ENCODE data around the gene COL9A3.

Gene COL9A3

DNA sequence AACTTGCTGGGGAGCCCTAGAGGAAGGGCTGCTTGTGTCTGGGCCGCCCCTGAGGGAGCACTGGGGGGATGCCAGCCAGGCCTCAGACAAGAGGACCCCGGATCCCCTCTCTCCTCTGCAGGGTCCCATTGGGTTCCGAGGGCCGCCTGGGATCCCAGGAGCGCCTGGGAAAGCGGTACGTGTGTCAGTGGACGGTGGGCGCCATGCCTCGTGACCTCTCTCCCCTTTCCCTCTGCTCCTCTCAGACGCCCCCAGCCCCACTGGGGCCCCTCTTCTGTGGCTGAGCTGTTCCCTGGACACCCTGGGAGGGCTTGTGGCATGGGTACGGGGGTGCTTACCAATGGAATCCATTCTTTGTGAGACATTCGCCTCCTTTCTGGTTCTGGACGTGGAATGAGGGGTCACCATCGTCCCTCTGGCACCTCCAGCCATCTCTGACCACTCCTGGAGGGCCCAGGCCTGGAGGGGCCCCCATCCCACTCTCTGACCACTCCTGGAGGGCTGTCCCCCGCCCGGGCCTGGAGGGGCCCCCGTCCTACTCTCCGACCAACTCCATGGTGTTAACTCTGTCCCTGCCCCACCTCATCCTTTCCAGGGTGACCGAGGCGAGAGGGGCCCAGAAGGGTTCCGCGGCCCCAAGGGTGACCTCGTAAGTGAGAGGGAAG, 9.9 kb downstream of the COL9A3 start:
- Histone ChIP-seq H3K27me3 (ENCODE audit: control insufficient read depth in 1 of 2, insufficient read depth in 2 of 2, low read length in 2 of 2) (no peaks in the 10 kb centered on the region), H3K36me3 (ENCODE audit: control insufficient read depth in 2 of 2, insufficient read depth in 2 of 2, low read length in 2 of 2) (no peaks in the 10 kb centered on the region), H3K4me1 (ENCODE audit: control insufficient read depth, insufficient read depth, low read length) (peaks cover 9% of the 10 kb centered on the region), H3K9me3 (ENCODE audit: control insufficient read depth in 2 of 2, low read length in 2 of 2) (no peaks in the 10 kb centered on the region), H3K9ac (ENCODE audit: low read length in 2 of 2) (no peak overlapping the region), H3K4me3 (ENCODE audit: low read length in 2 of 2) (no peak overlapping the region), H3K27ac (ENCODE audit: low read length) (no peak overlapping the region)

DNA sequence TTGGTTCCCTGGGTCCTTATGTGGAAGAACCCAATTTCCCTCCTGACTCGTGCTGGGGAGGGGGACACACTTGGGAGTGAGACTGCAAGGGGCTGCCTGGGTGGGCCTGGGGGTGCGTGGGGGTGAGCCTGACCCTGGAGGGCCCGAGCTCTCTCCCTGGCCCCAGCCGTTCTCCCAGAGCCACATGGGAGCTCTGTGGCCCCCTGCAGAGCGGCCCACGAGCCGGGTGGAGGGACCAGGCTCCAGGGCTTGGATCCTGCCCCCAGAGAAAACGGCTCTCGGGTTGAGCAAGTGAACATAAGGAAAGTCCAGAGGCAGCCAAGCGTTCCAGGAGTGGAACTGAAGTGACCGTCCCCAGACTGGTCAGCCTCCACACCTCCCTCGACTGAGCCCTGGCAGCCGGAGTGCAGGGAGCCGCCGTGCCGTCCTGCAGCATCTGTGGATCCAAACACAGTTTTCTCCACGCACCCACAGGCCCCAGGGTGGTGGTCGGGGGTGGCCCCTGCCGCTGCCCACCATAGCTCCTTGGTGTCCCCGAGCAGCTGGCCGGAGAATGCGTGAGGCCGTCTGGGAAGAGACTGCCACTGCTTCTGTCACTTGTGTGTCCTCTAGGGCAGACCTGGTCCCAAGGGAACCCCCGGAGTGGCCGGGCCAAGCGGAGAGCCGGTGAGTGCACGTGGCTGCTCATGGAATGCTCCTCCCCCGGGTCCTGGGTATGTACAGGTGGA, 10.6 kb downstream of the COL9A3 start:
- Histone ChIP-seq H3K36me3 (ENCODE audit: control insufficient read depth in 2 of 2, insufficient read depth in 2 of 2, low read length in 2 of 2) (no peaks in the 10 kb centered on the region), H3K4me1 (ENCODE audit: control insufficient read depth, insufficient read depth, low read length) (peaks cover 15% of the 10 kb centered on the region), H3K27me3 (ENCODE audit: control insufficient read depth in 1 of 2, insufficient read depth in 2 of 2, low read length in 2 of 2) (no peaks in the 10 kb centered on the region), H3K9ac (ENCODE audit: low read length in 2 of 2) (no peak overlapping the region), H3K9me3 (ENCODE audit: control insufficient read depth in 2 of 2, low read length in 2 of 2) (no peaks in the 10 kb centered on the region), H3K27ac (ENCODE audit: low read length) (no peak overlapping the region), H3K4me3 (ENCODE audit: low read length in 2 of 2) (no peak overlapping the region)

DNA sequence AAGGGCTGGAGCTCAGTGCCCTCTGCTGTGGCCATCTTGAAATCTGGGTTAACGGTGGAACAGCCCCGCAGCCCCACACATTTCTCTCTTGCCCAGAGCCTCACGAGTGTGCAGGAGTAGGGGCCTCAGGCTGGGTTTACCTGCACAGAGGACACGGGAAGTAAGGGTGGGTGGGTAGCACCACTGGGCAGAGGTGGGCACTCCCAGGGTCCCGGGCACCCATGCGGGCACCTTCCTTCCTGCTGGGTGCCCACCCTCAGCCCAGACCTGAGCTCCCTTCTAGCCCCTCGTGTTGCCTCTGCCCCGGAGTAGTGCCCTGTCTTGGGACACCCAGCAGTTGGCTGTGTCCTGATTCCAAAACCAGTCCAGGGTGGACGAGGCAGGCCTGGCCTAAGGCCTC, 11.2 kb downstream of the COL9A3 start:
- Histone ChIP-seq H3K4me1 (ENCODE audit: control insufficient read depth, insufficient read depth, low read length) (peaks cover 15% of the 10 kb centered on the region), H3K4me3 (ENCODE audit: low read length in 2 of 2) (no peak overlapping the region), H3K36me3 (ENCODE audit: control insufficient read depth in 2 of 2, insufficient read depth in 2 of 2, low read length in 2 of 2) (no peaks in the 10 kb centered on the region), H3K9ac (ENCODE audit: low read length in 2 of 2) (no peak overlapping the region), H3K9me3 (ENCODE audit: control insufficient read depth in 2 of 2, low read length in 2 of 2) (no peaks in the 10 kb centered on the region), H3K27ac (ENCODE audit: low read length) (no peak overlapping the region), H3K27me3 (ENCODE audit: control insufficient read depth in 1 of 2, insufficient read depth in 2 of 2, low read length in 2 of 2) (no peaks in the 10 kb centered on the region)

DNA sequence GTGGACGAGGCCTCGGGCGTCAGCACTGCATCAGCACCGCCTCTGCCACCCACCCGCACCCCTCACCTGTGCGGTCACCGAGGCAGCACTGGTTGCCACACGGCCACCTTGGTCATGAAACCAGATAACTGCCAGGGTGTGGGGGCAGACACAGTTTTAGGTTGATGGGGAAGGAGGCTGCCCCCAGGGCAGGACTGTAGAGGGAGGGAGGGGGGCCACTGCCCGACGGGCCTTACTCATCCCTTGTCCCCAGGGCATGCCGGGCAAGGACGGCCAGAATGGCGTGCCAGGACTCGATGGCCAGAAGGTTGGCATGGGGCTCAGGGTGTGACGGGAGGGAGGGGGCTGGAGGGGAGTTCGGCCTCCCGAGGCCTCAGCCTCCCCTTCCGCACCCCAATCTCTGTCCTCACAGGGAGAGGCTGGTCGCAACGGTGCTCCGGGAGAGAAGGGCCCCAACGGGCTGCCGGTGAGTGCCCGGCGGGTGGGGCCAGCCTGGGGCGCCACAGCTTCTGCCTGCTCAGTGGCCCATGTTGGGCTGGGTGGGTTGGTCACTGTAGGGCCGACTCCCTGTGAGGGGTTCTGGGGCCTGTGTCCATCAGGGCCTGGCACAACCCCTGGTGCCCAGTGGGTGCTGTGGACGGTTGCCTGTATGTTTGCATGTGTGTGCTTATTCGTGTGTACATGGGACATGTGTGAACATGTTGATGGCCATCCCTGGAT, 11.8 kb downstream of the COL9A3 start:
- Histone ChIP-seq H3K27ac (ENCODE audit: low read length) (no peak overlapping the region), H3K36me3 (ENCODE audit: control insufficient read depth in 2 of 2, insufficient read depth in 2 of 2, low read length in 2 of 2) (no peaks in the 10 kb centered on the region), H3K27me3 (ENCODE audit: control insufficient read depth in 1 of 2, insufficient read depth in 2 of 2, low read length in 2 of 2) (no peaks in the 10 kb centered on the region), H3K4me1 (ENCODE audit: control insufficient read depth, insufficient read depth, low read length) (peaks cover 15% of the 10 kb centered on the region), H3K9me3 (ENCODE audit: control insufficient read depth in 2 of 2, low read length in 2 of 2) (no peaks in the 10 kb centered on the region), H3K4me3 (ENCODE audit: low read length in 2 of 2) (no peak overlapping the region), H3K9ac (ENCODE audit: low read length in 2 of 2) (no peak overlapping the region)

DNA sequence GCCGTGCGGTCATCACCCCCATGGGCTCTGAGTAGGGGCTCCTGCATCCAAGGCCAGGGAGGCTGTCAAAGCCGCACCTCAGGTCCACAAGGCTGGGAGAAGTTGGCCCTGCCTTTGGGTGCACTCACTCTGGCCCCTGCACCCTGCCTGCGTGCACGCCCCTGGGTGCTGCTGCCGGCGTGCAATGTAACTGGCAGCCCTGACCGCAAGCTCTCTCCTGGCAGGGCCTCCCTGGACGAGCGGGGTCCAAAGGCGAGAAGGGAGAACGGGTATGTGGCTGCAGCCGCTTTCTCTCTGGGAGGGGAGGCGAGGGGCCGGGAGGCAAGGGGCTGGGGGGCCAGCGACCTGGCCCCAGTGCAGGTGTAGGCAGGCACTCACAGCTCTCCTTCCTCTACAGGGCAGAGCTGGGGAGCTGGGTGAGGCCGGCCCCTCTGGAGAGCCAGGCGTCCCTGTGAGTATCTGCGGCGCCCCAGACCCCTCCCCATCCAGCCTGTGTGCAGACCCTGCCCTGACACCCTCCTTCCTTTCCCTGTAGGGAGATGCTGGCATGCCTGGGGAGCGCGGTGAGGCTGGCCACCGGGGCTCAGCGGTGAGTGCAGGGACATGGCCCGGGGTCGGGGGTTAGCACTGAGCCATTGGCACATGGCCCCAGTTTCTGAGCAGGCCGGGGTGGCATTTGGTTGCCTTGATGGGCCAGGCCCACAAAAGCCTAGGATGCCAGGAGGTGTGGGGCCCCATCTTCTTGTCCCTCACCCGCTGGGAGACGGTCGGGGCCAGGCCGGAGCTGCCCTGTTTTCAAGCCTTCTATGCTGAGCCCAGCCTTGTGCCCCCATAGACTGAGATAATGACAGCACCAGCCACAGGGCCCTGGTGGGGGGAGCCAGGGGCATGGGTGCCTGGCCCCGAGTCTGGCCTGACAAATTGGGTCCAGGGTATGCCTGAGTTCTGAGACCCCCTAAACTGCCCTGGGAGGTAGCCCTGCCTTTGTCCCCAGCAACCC, 12.7 kb downstream of the COL9A3 start:
- Histone ChIP-seq H3K4me1 (ENCODE audit: control insufficient read depth, insufficient read depth, low read length) (peaks cover 11% of the 10 kb centered on the region), H3K4me3 (ENCODE audit: low read length in 2 of 2) (no peak overlapping the region), H3K9ac (ENCODE audit: low read length in 2 of 2) (no peak overlapping the region), H3K27ac (ENCODE audit: low read length) (no peak overlapping the region), H3K27me3 (ENCODE audit: control insufficient read depth in 1 of 2, insufficient read depth in 2 of 2, low read length in 2 of 2) (no peaks in the 10 kb centered on the region), H3K36me3 (ENCODE audit: control insufficient read depth in 2 of 2, insufficient read depth in 2 of 2, low read length in 2 of 2) (no peaks in the 10 kb centered on the region), H3K9me3 (ENCODE audit: control insufficient read depth in 2 of 2, low read length in 2 of 2) (no peaks in the 10 kb centered on the region)

DNA sequence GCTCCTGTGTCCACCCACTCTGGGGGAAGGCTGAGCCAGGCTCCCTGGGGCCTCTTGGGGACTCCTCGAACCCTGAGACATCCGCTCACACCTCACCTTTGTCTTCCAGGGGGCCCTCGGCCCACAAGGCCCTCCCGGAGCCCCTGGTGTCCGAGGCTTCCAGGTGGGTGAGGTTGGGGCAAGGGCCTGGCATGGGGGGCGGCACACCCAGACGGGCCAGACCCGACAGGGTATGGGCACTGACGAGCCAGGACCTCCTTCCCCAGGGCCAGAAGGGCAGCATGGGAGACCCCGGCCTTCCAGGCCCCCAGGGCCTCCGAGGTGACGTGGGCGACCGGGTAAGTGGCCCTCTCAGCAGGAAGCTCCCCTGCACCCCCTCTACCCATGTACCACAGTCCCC, 13.4 kb downstream of the COL9A3 start:
- Histone ChIP-seq H3K27me3 (ENCODE audit: control insufficient read depth in 1 of 2, insufficient read depth in 2 of 2, low read length in 2 of 2) (peaks cover 0 to 2% of the 10 kb centered on the region in 2 donors), H3K4me3 (ENCODE audit: low read length in 2 of 2) (no peak overlapping the region), H3K9me3 (ENCODE audit: control insufficient read depth in 2 of 2, low read length in 2 of 2) (no peaks in the 10 kb centered on the region), H3K4me1 (ENCODE audit: control insufficient read depth, insufficient read depth, low read length) (peaks cover 8% of the 10 kb centered on the region), H3K36me3 (ENCODE audit: control insufficient read depth in 2 of 2, insufficient read depth in 2 of 2, low read length in 2 of 2) (no peaks in the 10 kb centered on the region), H3K9ac (ENCODE audit: low read length in 2 of 2) (no peak overlapping the region), H3K27ac (ENCODE audit: low read length) (no peak overlapping the region)

DNA sequence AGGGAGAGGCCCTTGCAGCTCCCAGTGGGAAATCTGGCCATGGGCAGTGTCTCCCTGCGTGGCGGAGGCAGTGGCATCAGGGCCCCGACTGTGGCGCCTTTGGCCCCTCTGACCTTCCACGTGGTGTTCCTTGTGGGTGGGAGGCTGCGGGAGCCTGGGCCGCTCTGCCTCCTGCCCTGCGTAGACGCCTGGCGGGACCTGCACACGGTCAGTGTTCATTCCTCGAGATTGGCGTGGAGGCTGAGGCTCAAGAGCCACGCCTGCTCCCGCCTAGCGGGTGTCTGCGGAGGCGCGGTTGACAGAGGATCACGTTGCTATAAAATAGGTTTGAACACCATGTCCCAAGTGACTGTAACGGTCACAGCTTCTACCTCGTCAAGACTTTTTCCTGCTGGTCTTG, 14.0 kb downstream of the COL9A3 start:
- Histone ChIP-seq H3K27ac (ENCODE audit: low read length) (no peak overlapping the region), H3K4me3 (ENCODE audit: low read length in 2 of 2) (no peak overlapping the region), H3K27me3 (ENCODE audit: control insufficient read depth in 1 of 2, insufficient read depth in 2 of 2, low read length in 2 of 2) (peaks cover 0 to 2% of the 10 kb centered on the region in 2 donors), H3K9me3 (ENCODE audit: control insufficient read depth in 2 of 2, low read length in 2 of 2) (no peaks in the 10 kb centered on the region), H3K4me1 (ENCODE audit: control insufficient read depth, insufficient read depth, low read length) (peaks cover 8% of the 10 kb centered on the region), H3K36me3 (ENCODE audit: control insufficient read depth in 2 of 2, insufficient read depth in 2 of 2, low read length in 2 of 2) (no peaks in the 10 kb centered on the region), H3K9ac (ENCODE audit: low read length in 2 of 2) (no peak overlapping the region)

DNA sequence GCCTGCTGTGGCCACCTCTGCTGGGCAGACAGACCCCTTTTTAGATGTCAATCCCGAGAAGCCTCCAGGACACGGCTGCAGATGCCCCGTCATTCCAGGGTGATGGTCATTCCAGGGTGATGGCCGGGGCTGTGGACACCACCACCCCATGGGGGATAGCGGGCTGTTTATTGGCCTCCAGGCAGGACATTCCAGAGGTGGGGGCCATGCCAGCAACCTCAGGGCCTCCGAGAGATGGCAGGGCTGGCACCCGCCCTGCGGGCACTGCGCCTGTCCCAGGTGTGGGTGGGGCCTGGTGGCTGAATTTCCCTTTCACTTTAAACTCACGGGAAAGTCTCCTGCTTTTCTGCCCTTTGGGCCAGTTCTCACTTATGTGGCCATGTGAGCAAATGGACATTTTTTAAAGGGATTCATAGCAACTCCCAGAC, 14.5 kb downstream of the COL9A3 start:
- Histone ChIP-seq H3K9ac (ENCODE audit: low read length in 2 of 2) (no peak overlapping the region), H3K9me3 (ENCODE audit: control insufficient read depth in 2 of 2, low read length in 2 of 2) (no peaks in the 10 kb centered on the region), H3K4me3 (ENCODE audit: low read length in 2 of 2) (no peak overlapping the region), H3K36me3 (ENCODE audit: control insufficient read depth in 2 of 2, insufficient read depth in 2 of 2, low read length in 2 of 2) (no peaks in the 10 kb centered on the region), H3K27ac (ENCODE audit: low read length) (no peak overlapping the region), H3K4me1 (ENCODE audit: control insufficient read depth, insufficient read depth, low read length) (peaks cover 8% of the 10 kb centered on the region), H3K27me3 (ENCODE audit: control insufficient read depth in 1 of 2, insufficient read depth in 2 of 2, low read length in 2 of 2) (peaks cover 0 to 2% of the 10 kb centered on the region in 2 donors)

DNA sequence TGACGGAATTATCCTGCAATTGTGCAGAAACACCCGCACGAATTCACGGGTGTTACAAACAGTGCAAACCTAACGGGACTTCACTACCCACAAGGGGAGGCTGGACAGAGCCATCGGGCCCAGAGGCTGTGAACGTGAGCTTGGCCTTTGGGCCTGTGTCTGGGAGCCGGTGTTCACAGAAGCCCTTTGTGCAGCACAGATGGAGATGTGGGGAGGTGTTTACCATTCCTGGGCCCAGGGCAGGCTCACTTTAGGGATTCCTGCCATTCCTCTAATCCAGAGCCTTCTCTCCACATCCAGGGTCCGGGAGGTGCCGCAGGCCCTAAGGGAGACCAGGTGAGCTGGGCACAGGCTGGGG, 15.0 kb downstream of the COL9A3 start:
- no peak overlapping the region for H3K27ac ChIP-seq (ENCODE audit: low read length)
- H3K27me3 ChIP-seq (ENCODE audit: control insufficient read depth in 1 of 2, insufficient read depth in 2 of 2, low read length in 2 of 2): peaks cover 0 to 6% of the 10 kb centered on the region in 2 donors
- peaks cover 8% of the 10 kb centered on the region for H3K4me1 ChIP-seq (ENCODE audit: control insufficient read depth, insufficient read depth, low read length)
- H3K36me3 ChIP-seq (ENCODE audit: control insufficient read depth in 2 of 2, insufficient read depth in 2 of 2, low read length in 2 of 2): no peaks in the 10 kb centered on the region
- no peak overlapping the region for H3K4me3 ChIP-seq (ENCODE audit: low read length in 2 of 2)
- H3K9ac ChIP-seq (ENCODE audit: low read length in 2 of 2): no peak overlapping the region
- no peaks in the 10 kb centered on the region for H3K9me3 ChIP-seq (ENCODE audit: control insufficient read depth in 2 of 2, low read length in 2 of 2)

DNA sequence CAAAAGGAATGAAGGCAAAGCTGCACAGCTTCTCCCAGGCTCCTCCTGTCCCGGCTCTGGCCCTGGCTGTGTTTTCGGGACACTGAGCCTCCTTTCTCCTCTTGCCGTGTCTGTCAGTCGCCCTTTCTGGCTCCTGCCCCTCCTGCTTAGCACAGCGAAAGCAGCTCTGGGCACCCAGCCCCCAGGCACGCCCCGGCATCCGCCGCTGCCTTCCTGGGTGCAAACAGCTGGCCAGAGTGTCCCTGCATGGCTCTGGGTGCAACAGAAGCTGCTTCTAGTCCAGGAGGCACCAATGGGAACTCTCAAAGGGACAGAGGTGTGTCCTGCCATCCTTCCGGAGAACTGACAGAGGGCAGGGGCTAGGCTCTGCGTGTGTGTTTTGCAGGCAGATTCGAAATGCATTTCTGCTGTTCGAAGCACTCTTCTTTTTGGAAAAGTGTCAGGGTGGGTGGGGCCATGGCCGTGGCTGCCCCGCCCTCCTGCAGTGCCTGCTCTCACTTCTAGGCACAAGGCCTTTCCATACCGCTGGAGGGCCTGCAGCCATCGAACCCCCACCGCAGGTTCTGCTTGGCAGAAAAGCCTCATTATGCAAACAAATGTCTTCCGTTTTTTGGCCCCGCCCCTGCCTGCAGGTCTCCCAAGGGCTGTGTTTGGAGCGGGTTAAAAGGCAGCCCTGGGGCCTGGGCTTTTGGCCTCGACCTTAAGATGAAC, 15.5 kb downstream of the COL9A3 start:
- no peak overlapping the region for H3K4me3 ChIP-seq (ENCODE audit: low read length in 2 of 2)
- no peak overlapping the region for H3K27ac ChIP-seq (ENCODE audit: low read length)

More for the DNA sequence above, 15.5 kb downstream of the COL9A3 start:
- H3K9me3 ChIP-seq (ENCODE audit: control insufficient read depth in 2 of 2, low read length in 2 of 2): no peaks in the 10 kb centered on the region
- no peak overlapping the region for H3K9ac ChIP-seq (ENCODE audit: low read length in 2 of 2)
- peaks cover 8% of the 10 kb centered on the region for H3K4me1 ChIP-seq (ENCODE audit: control insufficient read depth, insufficient read depth, low read length)
- H3K36me3 ChIP-seq (ENCODE audit: control insufficient read depth in 2 of 2, insufficient read depth in 2 of 2, low read length in 2 of 2): no peaks in the 10 kb centered on the region
- peaks cover 0 to 6% of the 10 kb centered on the region in 2 donors for H3K27me3 ChIP-seq (ENCODE audit: control insufficient read depth in 1 of 2, insufficient read depth in 2 of 2, low read length in 2 of 2)
